ENCODE data around the gene OCEL1.

OCEL1 gene

GRCh38 chr19:17210296-17210695 lies 15.7 kb upstream of the OCEL1 start:
- DNase-seq: no peak

- no peak for DNase-seq
These were observed 14.2 kb upstream of the OCEL1 start for GRCh38 chr19:17211547-17212446.

GRCh38 chr19:17213334-17213733 lies 12.7 kb upstream of the OCEL1 start:
- DNase-seq: no peak

GRCh38 chr19:17214508-17215126 lies 11.4 kb upstream of the OCEL1 start:
- DNase-seq: no peak

GRCh38 chr19:17215127-17215971 lies 10.7 kb upstream of the OCEL1 start, which contains the start of gene USE1:
USE1 (plus strand) TSS chr19:17215357; CDS start chr19:17215406, 49 bp downstream.
- peak; percentile 93 for DNase-seq

GRCh38 chr19:17216058-17216670 lies 9.9 kb upstream of the OCEL1 start:
- no peak for DNase-seq

- DNase-seq: no peak
These were observed 6.7 kb upstream of the OCEL1 start for GRCh38 chr19:17219286-17219685.

- DNase-seq: peak; percentile 72
These were observed 5.7 kb upstream of the OCEL1 start for GRCh38 chr19:17220207-17220758.

- no peak for DNase-seq
These were observed 973 bp upstream of the OCEL1 start for GRCh38 chr19:17225053-17225452.

GRCh38 chr19:17227798-17228367 lies 1.9 kb downstream of the OCEL1 start:
- no peak for DNase-seq

GRCh38 chr19:17229890-17230289 lies 3.9 kb downstream of the OCEL1 start:
- DNase-seq: no peak

- DNase-seq: no peak
These were observed 6.2 kb downstream of the OCEL1 start for GRCh38 chr19:17232258-17232657.

- peak; percentile 46 for DNase-seq
These were observed 8.9 kb downstream of the OCEL1 start for GRCh38 chr19:17234911-17235299.

- DNase-seq: peak; percentile 64
These were observed 9.4 kb downstream of the OCEL1 start for GRCh38 chr19:17235300-17235970.

- DNase-seq: peak; percentile 61
These were observed 10.1 kb downstream of the OCEL1 start for GRCh38 chr19:17235971-17236777.

GRCh38 chr19:17236811-17237543 lies 11.0 kb downstream of the OCEL1 start:
- no peak for DNase-seq

GRCh38 chr19:17237747-17238706 lies 12.0 kb downstream of the OCEL1 start:
- no peak for DNase-seq

- no peak for DNase-seq
These were observed 14.2 kb downstream of the OCEL1 start for GRCh38 chr19:17240062-17240752.
